HEK293 (cell line): ENCODE measurements around the gene CEACAM4.

Experiments used
- CTCF ChIA-PET: fragments of 350-600 bp; formaldehyde crosslinking; extraction: SDS; loops from one replicate; lab custom pipeline; 2021; ENCODE audit warnings: antibody characterized with exemption; lab: Yijun Ruan, JAX
- POLR2A ChIA-PET: fragments of 300-600 bp; formaldehyde crosslinking; extraction: SDS; loops from one replicate; lab custom pipeline; 2020; ENCODE audit warnings: antibody characterized with exemption, inconsistent platforms; lab: Yijun Ruan, JAX
- H3K27ac ChIP-seq: fragments of 200-500 bp; sonication (Bioruptor generic); 2 replicates; pipeline ENCODE4 v1.5.1; 2014; ENCODE audit warnings: low read depth, low read length, control low read depth, inconsistent platforms; ENCODE audit errors: extremely low read depth
- H3K36me3 ChIP-seq, 2 experiments: fragments of 200-500 bp in 1 of 2; sonication (Bioruptor generic) in 1 of 2; 1 replicate in 1 of 2; 2 replicates in 1 of 2; pipeline ENCODE4 v1.5.1; 2014 to 2017; ENCODE audit warnings: inconsistent platforms in 2 of 2, low read length in 2 of 2; ENCODE audit not compliant: control insufficient read depth in 2 of 2, insufficient read depth in 1 of 2
- H3K4me1 ChIP-seq: fragments of 200-500 bp; sonication (Bioruptor generic); 2 replicates; pipeline ENCODE4 v1.5.1; 2014; ENCODE audit warnings: mild to moderate bottlenecking, low read length, inconsistent platforms; ENCODE audit not compliant: control insufficient read depth, insufficient read depth
- H3K4me3 ChIP-seq: 2 replicates; pipeline ENCODE4 v1.5.1; 2011; ENCODE audit warnings: low read depth, mild to moderate bottlenecking, control low read depth, low read length, moderate library complexity
- H3K9me3 ChIP-seq: fragments of 200-500 bp; sonication (Bioruptor generic); 2 replicates; pipeline ENCODE4 v1.5.1; 2014; ENCODE audit warnings: low read depth, low read length, inconsistent platforms; ENCODE audit not compliant: control insufficient read depth, insufficient read depth
- KLF8 ChIP-seq: fragments of 450-650 bp; formaldehyde crosslinking; IDR thresholded peaks from 2 replicates; pipeline ENCODE4 v1.5.1; 2016; ENCODE audit warnings: missing biosample characterization, missing genetic modification characterization
- SP2 ChIP-seq: fragments of 450-650 bp; formaldehyde crosslinking; IDR thresholded peaks from 2 replicates; pipeline ENCODE4 v1.5.1; 2016; ENCODE audit warnings: missing biosample characterization, missing genetic modification characterization
- ZBTB26 ChIP-seq: fragments of 450-650 bp; formaldehyde crosslinking; optimal IDR thresholded peaks from 2 replicates; pipeline ENCODE3; 2016; ENCODE audit warnings: missing biosample characterization, mild to moderate bottlenecking, missing genetic modification characterization
- ZBTB7A ChIP-seq: fragments of 450-650 bp; formaldehyde crosslinking; IDR thresholded peaks from 2 replicates; pipeline ENCODE4 v1.5.1; 2016; ENCODE audit warnings: low read depth, missing biosample characterization, missing genetic modification characterization
- ZNF114 ChIP-seq: fragments of 450-650 bp; formaldehyde crosslinking; IDR thresholded peaks from 2 replicates; pipeline ENCODE4 v1.5.0; 2017; ENCODE audit warnings: missing biosample characterization, missing genetic modification characterization
- ZNF121 ChIP-seq: fragments of 450-650 bp; formaldehyde crosslinking; IDR thresholded peaks from 2 replicates; pipeline ENCODE4 v1.5.1; 2016; ENCODE audit warnings: missing biosample characterization, missing genetic modification characterization
- ZNF24 ChIP-seq: fragments of 450-650 bp; formaldehyde crosslinking; IDR thresholded peaks from 2 replicates; pipeline ENCODE4 v1.5.1; 2016; ENCODE audit warnings: missing biosample characterization, missing genetic modification characterization
- ZNF362 ChIP-seq: fragments of 450-650 bp; formaldehyde crosslinking; IDR thresholded peaks from 2 replicates; pipeline ENCODE4 v1.5.1; 2016; ENCODE audit warnings: missing biosample characterization, missing genetic modification characterization
- ZNF366 ChIP-seq: fragments of 450-650 bp; formaldehyde crosslinking; conservative IDR thresholded peaks from 2 replicates; pipeline ENCODE4 v1.5.1; 2016; ENCODE audit warnings: missing biosample characterization, missing genetic modification characterization
- ZNF514 ChIP-seq: fragments of 450-650 bp; formaldehyde crosslinking; IDR thresholded peaks from 2 replicates; pipeline ENCODE4 v1.5.1; 2016; ENCODE audit warnings: missing biosample characterization, missing genetic modification characterization
- ZNF654 ChIP-seq: fragments of 450-650 bp; formaldehyde crosslinking; IDR thresholded peaks from 2 replicates; pipeline ENCODE4 v1.5.1; 2016; ENCODE audit warnings: low read depth, missing biosample characterization, missing genetic modification characterization
- ZNF660 ChIP-seq: fragments of 450-650 bp; IDR thresholded peaks from 2 replicates; pipeline ENCODE4 v1.5.1; 2018; ENCODE audit warnings: missing biosample characterization, mild to moderate bottlenecking, missing genetic modification characterization
- ZNF664 ChIP-seq: fragments of 450-650 bp; formaldehyde crosslinking; IDR thresholded peaks from 2 replicates; pipeline ENCODE4 v1.5.1; 2016; ENCODE audit warnings: missing biosample characterization, missing genetic modification characterization
- ZNF677 ChIP-seq: fragments of 450-650 bp; IDR thresholded peaks from 2 replicates; pipeline ENCODE4 v1.5.0; 2018; ENCODE audit warnings: missing biosample characterization, mild to moderate bottlenecking, missing genetic modification characterization, moderate library complexity
- ZNF837 ChIP-seq: fragments of 450-650 bp; formaldehyde crosslinking; IDR thresholded peaks from 2 replicates; pipeline ENCODE4 v1.5.1; 2016; ENCODE audit warnings: missing biosample characterization, missing genetic modification characterization
- TF ChIP-seq, protein P1 (sequence below): fragments of 450-650 bp; formaldehyde crosslinking; IDR thresholded peaks from 2 replicates; pipeline ENCODE4 v1.5.1; 2017; ENCODE audit warnings: missing biosample characterization, missing genetic modification characterization
- TF ChIP-seq, protein P2 (sequence below): fragments of 450-650 bp; formaldehyde crosslinking; IDR thresholded peaks from 2 replicates; pipeline ENCODE4 v1.5.1; 2016; ENCODE audit warnings: missing biosample characterization, missing genetic modification characterization
- TF ChIP-seq, protein P3 (sequence below): fragments of 450-650 bp; formaldehyde crosslinking; IDR thresholded peaks from 2 replicates; pipeline ENCODE4 v1.5.1; 2016; ENCODE audit warnings: missing biosample characterization, missing genetic modification characterization, low read depth
- TF ChIP-seq, protein P4 (sequence below): fragments of 450-650 bp; formaldehyde crosslinking; IDR thresholded peaks from 2 replicates; pipeline ENCODE4 v1.5.1; 2016; ENCODE audit warnings: missing biosample characterization, missing genetic modification characterization

The CEACAM4 gene

GRCh38 chr19:41595258-41595889 lies 31.5 kb downstream of the CEACAM4 start:
- POLR2A ChIA-PET = no interaction called here

More at GRCh38 chr19:41595258-41595889, 31.5 kb downstream of the CEACAM4 start:
- Histone ChIP-seq H3K9me3 (peaks cover 2% of the 10 kb centered on the region; the same call in 1 of the 2 replicates), H3K4me1 (peaks cover 10% of the 10 kb centered on the region), H3K27ac (no peak overlapping the region)
- CTCF ChIA-PET = interaction anchor here (0.6 to 6.3 kb wide), 26 partner anchors 9 to 1132 kb away, joined by 3 to 59 read pairs (median 4); no protein-coding TSS in a partner anchor
- TF ChIP-seq ZNF837 (tag by site-specific recombination) (no peak), ZNF114 (tag by site-specific recombination) (no peak), ZNF366 (tag by site-specific recombination) (0 out of 2 replicates have a peak, but pooled peaks have one; percentile 11), ZBTB7A (no peak), ZNF660 (tag by site-specific recombination) (peak; percentile 90), ZNF514 (tag by site-specific recombination) (no peak), ZNF121 (tag by site-specific recombination) (no peak), ZNF654 (tag by site-specific recombination) (peak; percentile 90), KLF8 (tag by site-specific recombination) (0 out of 2 replicates have a peak, but pooled peaks have one; percentile 17), ZNF664 (tag by site-specific recombination) (peak; percentile 58; the same call in 1 of the 2 replicates), ZNF24 (tag by site-specific recombination) (peak; percentile 79; the same call in 1 of the 2 replicates), ZNF362 (tag by site-specific recombination) (peak; percentile 62; the same call in 1 of the 2 replicates), ZBTB26 (tag by site-specific recombination) (no peak), ZNF677 (tag by site-specific recombination) (no peak), SP2 (tag by site-specific recombination) (no peak)
- TF ChIP-seq, protein P1, sequence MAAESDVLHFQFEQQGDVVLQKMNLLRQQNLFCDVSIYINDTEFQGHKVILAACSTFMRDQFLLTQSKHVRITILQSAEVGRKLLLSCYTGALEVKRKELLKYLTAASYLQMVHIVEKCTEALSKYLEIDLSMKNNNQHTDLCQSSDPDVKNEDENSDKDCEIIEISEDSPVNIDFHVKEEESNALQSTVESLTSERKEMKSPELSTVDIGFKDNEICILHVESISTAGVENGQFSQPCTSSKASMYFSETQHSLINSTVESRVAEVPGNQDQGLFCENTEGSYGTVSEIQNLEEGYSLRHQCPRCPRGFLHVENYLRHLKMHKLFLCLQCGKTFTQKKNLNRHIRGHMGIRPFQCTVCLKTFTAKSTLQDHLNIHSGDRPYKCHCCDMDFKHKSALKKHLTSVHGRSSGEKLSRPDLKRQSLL (tag by site-specific recombination) = no peak
- TF ChIP-seq, protein P2, sequence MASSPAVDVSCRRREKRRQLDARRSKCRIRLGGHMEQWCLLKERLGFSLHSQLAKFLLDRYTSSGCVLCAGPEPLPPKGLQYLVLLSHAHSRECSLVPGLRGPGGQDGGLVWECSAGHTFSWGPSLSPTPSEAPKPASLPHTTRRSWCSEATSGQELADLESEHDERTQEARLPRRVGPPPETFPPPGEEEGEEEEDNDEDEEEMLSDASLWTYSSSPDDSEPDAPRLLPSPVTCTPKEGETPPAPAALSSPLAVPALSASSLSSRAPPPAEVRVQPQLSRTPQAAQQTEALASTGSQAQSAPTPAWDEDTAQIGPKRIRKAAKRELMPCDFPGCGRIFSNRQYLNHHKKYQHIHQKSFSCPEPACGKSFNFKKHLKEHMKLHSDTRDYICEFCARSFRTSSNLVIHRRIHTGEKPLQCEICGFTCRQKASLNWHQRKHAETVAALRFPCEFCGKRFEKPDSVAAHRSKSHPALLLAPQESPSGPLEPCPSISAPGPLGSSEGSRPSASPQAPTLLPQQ (tag by site-specific recombination) = peak; percentile 24; the same call in 1 of the 2 replicates
- TF ChIP-seq, protein P3, sequence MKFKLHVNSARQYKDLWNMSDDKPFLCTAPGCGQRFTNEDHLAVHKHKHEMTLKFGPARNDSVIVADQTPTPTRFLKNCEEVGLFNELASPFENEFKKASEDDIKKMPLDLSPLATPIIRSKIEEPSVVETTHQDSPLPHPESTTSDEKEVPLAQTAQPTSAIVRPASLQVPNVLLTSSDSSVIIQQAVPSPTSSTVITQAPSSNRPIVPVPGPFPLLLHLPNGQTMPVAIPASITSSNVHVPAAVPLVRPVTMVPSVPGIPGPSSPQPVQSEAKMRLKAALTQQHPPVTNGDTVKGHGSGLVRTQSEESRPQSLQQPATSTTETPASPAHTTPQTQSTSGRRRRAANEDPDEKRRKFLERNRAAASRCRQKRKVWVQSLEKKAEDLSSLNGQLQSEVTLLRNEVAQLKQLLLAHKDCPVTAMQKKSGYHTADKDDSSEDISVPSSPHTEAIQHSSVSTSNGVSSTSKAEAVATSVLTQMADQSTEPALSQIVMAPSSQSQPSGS = no peak
- TF ChIP-seq, protein P4, sequence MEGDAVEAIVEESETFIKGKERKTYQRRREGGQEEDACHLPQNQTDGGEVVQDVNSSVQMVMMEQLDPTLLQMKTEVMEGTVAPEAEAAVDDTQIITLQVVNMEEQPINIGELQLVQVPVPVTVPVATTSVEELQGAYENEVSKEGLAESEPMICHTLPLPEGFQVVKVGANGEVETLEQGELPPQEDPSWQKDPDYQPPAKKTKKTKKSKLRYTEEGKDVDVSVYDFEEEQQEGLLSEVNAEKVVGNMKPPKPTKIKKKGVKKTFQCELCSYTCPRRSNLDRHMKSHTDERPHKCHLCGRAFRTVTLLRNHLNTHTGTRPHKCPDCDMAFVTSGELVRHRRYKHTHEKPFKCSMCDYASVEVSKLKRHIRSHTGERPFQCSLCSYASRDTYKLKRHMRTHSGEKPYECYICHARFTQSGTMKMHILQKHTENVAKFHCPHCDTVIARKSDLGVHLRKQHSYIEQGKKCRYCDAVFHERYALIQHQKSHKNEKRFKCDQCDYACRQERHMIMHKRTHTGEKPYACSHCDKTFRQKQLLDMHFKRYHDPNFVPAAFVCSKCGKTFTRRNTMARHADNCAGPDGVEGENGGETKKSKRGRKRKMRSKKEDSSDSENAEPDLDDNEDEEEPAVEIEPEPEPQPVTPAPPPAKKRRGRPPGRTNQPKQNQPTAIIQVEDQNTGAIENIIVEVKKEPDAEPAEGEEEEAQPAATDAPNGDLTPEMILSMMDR (tag by site-specific recombination) = peak; percentile 74
- TF ChIP-seq, all 188 proteins: peak for 9
- H3K4me3 ChIP-seq = no peak overlapping the region
- H3K36me3 ChIP-seq = no peaks in the 10 kb centered on the region
